H1 (cell line): Measurements from ENCODE around the gene MIA2. TPM values are rescaled to one million over a fixed set of nuclear protein-coding genes. Genes with fewer than 3 reads are reported as not detected.

Experiments used
- CTCF ChIA-PET: fragments of 300-600 bp; sonication (Branson Sonifier 250); formaldehyde crosslinking; loops from one replicate; lab custom pipeline; 2021; ENCODE audit not compliant: partially characterized antibody; lab: Charles Lee
- POLR2A ChIA-PET: fragments of 300-600 bp; sonication (Branson Sonifier 250); formaldehyde crosslinking; loops from one replicate; lab custom pipeline; 2021; ENCODE audit warnings: inconsistent platforms; ENCODE audit not compliant: partially characterized antibody; lab: Charles Lee
- DNase-seq, 2 experiments: peaks; one replicate each; pipeline versions ENCODE4 v3.0.0 to v3.0.0-alpha.2; 2010 to 2022; ENCODE audit warnings: low spot score in 2 of 2, low read depth in 1 of 2, mixed read lengths in 1 of 2
- FAIRE-seq: peaks from 2 replicates; lab custom pipeline; 2011; peaks lifted over from hg19 to GRCh38; lab: Jason Lieb, UNC
- H2AFZ ChIP-seq: 2 replicates; pipeline ENCODE4 v1.8.1; 2012; ENCODE audit warnings: low read length, inconsistent platforms
- H2AK5ac ChIP-seq: 2 replicates; pipeline ENCODE4 v1.6.1; 2013; ENCODE audit warnings: low read depth, low read length
- H2BK120ac ChIP-seq: replicated peaks from 2 replicates; pipeline ENCODE3; 2013; ENCODE audit warnings: low read depth, low read length, inconsistent platforms
- H2BK12ac ChIP-seq: 2 replicates; pipeline ENCODE4 v1.6.1; 2013; ENCODE audit warnings: low read depth, low read length
- H2BK15ac ChIP-seq: 2 replicates; pipeline ENCODE4 v1.6.1; 2013; ENCODE audit warnings: low read length
- H2BK20ac ChIP-seq: 2 replicates; pipeline ENCODE4 v1.6.1; 2013; ENCODE audit warnings: low read length
- H2BK5ac ChIP-seq: 2 replicates; pipeline ENCODE4 v1.6.1; 2013; ENCODE audit warnings: low read depth, low read length
- H3K14ac ChIP-seq: 2 replicates; pipeline ENCODE4 v1.6.1; 2013; ENCODE audit warnings: inconsistent platforms; ENCODE audit not compliant: insufficient read length
- H3K18ac ChIP-seq: 2 replicates; pipeline ENCODE4 v1.6.1; 2013; ENCODE audit warnings: low read length; ENCODE audit errors: extremely low read depth
- H3K23ac ChIP-seq: 2 replicates; pipeline ENCODE4 v1.6.1; 2013; ENCODE audit warnings: inconsistent platforms; ENCODE audit not compliant: insufficient read length
- H3K23me2 ChIP-seq: 2 replicates; pipeline ENCODE4 v1.6.1; 2013; ENCODE audit warnings: low read depth, low read length
- H3K27ac ChIP-seq: 2 replicates; pipeline ENCODE4 v1.6.1; 2011; ENCODE audit warnings: low read depth, low read length, inconsistent platforms
- H3K27me3 ChIP-seq, 4 experiments: replicated peaks in 1 of 4; 1 replicate in 1 of 4; 2 replicates in 3 of 4; pipeline versions ENCODE4 v1.6.1 to v1.8.1; 2011 to 2013; ENCODE audit warnings: low read length in 3 of 4, mild to moderate bottlenecking in 3 of 4, inconsistent platforms in 2 of 4, mixed read lengths in 2 of 4, moderate library complexity in 1 of 4; ENCODE audit not compliant: control insufficient read depth in 3 of 4, insufficient read depth in 3 of 4; ENCODE audit errors: extremely low read depth in 1 of 4
- H3K36me3 ChIP-seq, 4 experiments: 2 replicates each; pipeline versions ENCODE4 v1.6.1 to v1.8.1; 2011 to 2013; ENCODE audit warnings: mild to moderate bottlenecking in 4 of 4, low read length in 3 of 4, moderate library complexity in 2 of 4, control low read depth in 1 of 4, inconsistent platforms in 1 of 4; ENCODE audit not compliant: insufficient read depth in 4 of 4, control insufficient read depth in 2 of 4
- H3K4ac ChIP-seq: replicated peaks from 2 replicates; pipeline ENCODE3; 2013; ENCODE audit warnings: low read length, low read depth, mixed read lengths, inconsistent platforms; ENCODE audit not compliant: insufficient read length
- H3K4me1 ChIP-seq, 4 experiments: replicated peaks in 1 of 4; 1 replicate in 1 of 4; 2 replicates in 3 of 4; pipeline versions ENCODE4 v1.6.1 to v1.8.1; 2011 to 2013; ENCODE audit warnings: low read length in 3 of 4, inconsistent platforms in 2 of 4, mixed read lengths in 1 of 4; ENCODE audit not compliant: insufficient read depth in 4 of 4, control insufficient read depth in 3 of 4
- H3K4me2 ChIP-seq, 2 experiments: 2 replicates each; pipeline versions ENCODE4 v1.6.1 to v1.8.1; 2011 to 2013; ENCODE audit warnings: low read depth in 2 of 2, low read length in 2 of 2, control low read depth in 1 of 2, inconsistent platforms in 1 of 2, mild to moderate bottlenecking in 1 of 2; ENCODE audit not compliant: insufficient read depth in 1 of 2
- H3K4me3 ChIP-seq, 4 experiments: fragments of 200-600, 300-600 bp in 1 of 4; sonication (generic), shearing (Covaris generic), sonication (Bioruptor Twin) in 1 of 4; 2 replicates each; pipeline versions ENCODE4 v1.5.1 to v1.8.1; 2011 to 2016; ENCODE audit warnings: low read length in 4 of 4, low read depth in 3 of 4, control low read depth in 2 of 4, inconsistent platforms in 2 of 4, mild to moderate bottlenecking in 2 of 4, mixed read lengths in 1 of 4, moderate library complexity in 1 of 4; ENCODE audit not compliant: insufficient read depth in 2 of 4; ENCODE audit errors: extremely low read depth in 1 of 4
- H3K56ac ChIP-seq: replicated peaks from 2 replicates; pipeline ENCODE3; 2013; ENCODE audit warnings: low read depth, mild to moderate bottlenecking, mixed read lengths, low read length, inconsistent platforms; ENCODE audit not compliant: insufficient read length
- H3K79me1 ChIP-seq: 2 replicates; pipeline ENCODE4 v1.6.1; 2013; ENCODE audit warnings: low read depth, low read length, control low read depth
- H3K79me2 ChIP-seq, 2 experiments: 2 replicates each; pipeline versions ENCODE4 v1.6.1 to v1.8.1; 2012 to 2013; ENCODE audit warnings: low read length in 2 of 2, mild to moderate bottlenecking in 2 of 2, inconsistent platforms in 1 of 2; ENCODE audit not compliant: insufficient read depth in 2 of 2, control insufficient read depth in 1 of 2
- H3K9ac ChIP-seq, 4 experiments: replicated peaks in 1 of 4; 1 replicate in 1 of 4; 2 replicates in 3 of 4; pipeline versions ENCODE4 v1.6.1 to v1.8.1; 2011 to 2013; ENCODE audit warnings: low read depth in 3 of 4, low read length in 3 of 4, control low read depth in 2 of 4, mild to moderate bottlenecking in 2 of 4, moderate library complexity in 2 of 4, inconsistent platforms in 1 of 4; ENCODE audit errors: extremely low read depth in 1 of 4
- H3K9me3 ChIP-seq, 2 experiments: 2 replicates each; pipeline versions ENCODE4 v1.6.1 to v1.8.1; 2012 to 2013; ENCODE audit warnings: mild to moderate bottlenecking in 2 of 2, moderate library complexity in 2 of 2, control low read depth in 1 of 2, inconsistent platforms in 1 of 2, low read depth in 1 of 2, low read length in 1 of 2, mixed read lengths in 1 of 2; ENCODE audit not compliant: insufficient read depth in 2 of 2
- H4K20me1 ChIP-seq, 2 experiments: replicated peaks in 1 of 2; 2 replicates each; pipeline versions ENCODE3 to v1.8.1; 2011 to 2013; ENCODE audit warnings: inconsistent platforms in 2 of 2, low read length in 2 of 2, mild to moderate bottlenecking in 1 of 2; ENCODE audit not compliant: insufficient read depth in 2 of 2, control insufficient read depth in 1 of 2
- H4K5ac ChIP-seq: 2 replicates; pipeline ENCODE4 v1.6.1; 2013; ENCODE audit warnings: low read length, low read depth, mixed read lengths, inconsistent platforms; ENCODE audit not compliant: insufficient read length
- H4K8ac ChIP-seq: 2 replicates; pipeline ENCODE4 v1.8.0; 2013; ENCODE audit warnings: mild to moderate bottlenecking, moderate library complexity, low read length, inconsistent platforms; ENCODE audit not compliant: insufficient read depth; ENCODE audit errors: extremely low read depth
- H4K91ac ChIP-seq: replicated peaks from 2 replicates; pipeline ENCODE3; 2013; ENCODE audit warnings: low read length, mixed read lengths, inconsistent platforms; ENCODE audit not compliant: insufficient read length
- BRCA1 ChIP-seq: IDR thresholded peaks from 2 replicates; pipeline ENCODE4 v1.6.1; 2012; ENCODE audit warnings: low read depth, low read length, improper control_type of control experiment
- CBX8 ChIP-seq: fragments of 300-800, 300-1000 bp; sonication (generic); IDR thresholded peaks from 2 replicates; pipeline ENCODE4 v1.7.1; 2016; ENCODE audit warnings: low read depth, low read length, borderline replicate concordance
- EP300 ChIP-seq, 2 experiments: IDR thresholded peaks; 1 replicate in 1 of 2; 2 replicates in 1 of 2; pipeline ENCODE4 v1.6.1; 2011 to 2012; ENCODE audit warnings: low read depth in 2 of 2, low read length in 2 of 2, mild to moderate bottlenecking in 2 of 2, borderline replicate concordance in 1 of 2, inconsistent platforms in 1 of 2, moderate library complexity in 1 of 2
- MAFK ChIP-seq: IDR thresholded peaks from 2 replicates; pipeline ENCODE4 v1.6.1; 2012; ENCODE audit warnings: low read depth, mild to moderate bottlenecking, improper control_type of control experiment, low read length
- POLR2AphosphoS5 ChIP-seq: IDR thresholded peaks from 2 replicates; pipeline ENCODE4 v1.6.1; 2011; ENCODE audit warnings: low read depth, low read length
- RNF2 ChIP-seq: fragments of 200-900, 300-1000 bp; sonication (generic); IDR thresholded peaks from 2 replicates; pipeline ENCODE4 v1.7.1; 2016; ENCODE audit warnings: borderline replicate concordance, low read depth, mild to moderate bottlenecking, antibody characterized with exemption, low read length; ENCODE audit not compliant: poor library complexity, severe bottlenecking; ENCODE audit errors: missing control alignments
- SIN3A ChIP-seq, 2 experiments: IDR thresholded peaks in 1 of 2; conservative IDR thresholded peaks in 1 of 2; 2 replicates each; pipeline ENCODE4 v1.6.1; 2011 to 2012; ENCODE audit warnings: low read length in 2 of 2, improper control_type of control experiment in 1 of 2, low read depth in 1 of 2, mild to moderate bottlenecking in 1 of 2
- TAF7 ChIP-seq: optimal IDR thresholded peaks from 2 replicates; pipeline ENCODE3; 2011; ENCODE audit warnings: low read depth, mild to moderate bottlenecking, inconsistent platforms, low read length, moderate library complexity, borderline replicate concordance
- TBP ChIP-seq: IDR thresholded peaks from 2 replicates; pipeline ENCODE4 v1.6.1; 2011; ENCODE audit warnings: low read depth, low read length, improper control_type of control experiment
- WGBS, 2 experiments: shearing (Covaris generic) in 1 of 2; methylation state at CpG; one replicate each; pipeline versions ENCODE4 v1.1.6 to v1.1.7; 2013 to 2015; ENCODE audit warnings: low lambda C conversion rate in 2 of 2, mixed read lengths in 2 of 2, inconsistent platforms in 1 of 2, low coverage in 1 of 2, missing lambda C conversion rate in 1 of 2; ENCODE audit not compliant: insufficient replicate concordance in 2 of 2, insufficient coverage in 1 of 2, insufficient read length in 1 of 2; ENCODE audit errors: extremely low coverage in 1 of 2, missing lambda C conversion rate in 1 of 2; 5-methylcytosine and 5-hydroxymethylcytosine counted together
- polyA plus RNA-seq, 7 experiments: library from polyadenylated mRNA; depleted of rRNA in 3 of 7; stranded (reverse) in 5 of 7; unstranded in 2 of 7; fragments of >200 nt in 5 of 7; fragments of 200-250 nt in 2 of 7; gene quantifications; 1 replicate in 5 of 7; 2 replicates in 1 of 7; 4 replicates in 1 of 7; pipeline versions ENCODE4 v1.2.1 to v1.2.3, GENCODE V29; 2011 to 2013; ENCODE audit warnings: missing spikeins in 2 of 7, mixed read lengths in 2 of 7
- total RNA-seq: library from RNA; stranded (reverse); fragmentation: NEBNext Ultra II Directional; extraction: Animal tissue kit (Norgen Biotek cat#: 25700); gene quantifications from 2 replicates; pipeline ENCODE4 v1.2.1, GENCODE V29; 2021

MIA2 gene
- total and polyA plus RNA-seq, 2 of the 8 experiments (the other 6 are each of a cell fraction or from before 2014, with no cell fraction given) = 10.1 to 15.0 TPM

- Histone ChIP-seq H2BK20ac (no peak overlapping the region), H4K5ac (no peak overlapping the region), H2BK5ac (no peak overlapping the region), H3K4ac (no peak overlapping the region), H3K4me1 (peaks cover 8 to 10% (median 9%) of the 10 kb centered on the region in 4 experiments), H3K56ac (no peak overlapping the region), H3K79me1 (no peaks in the 10 kb centered on the region), H2BK12ac (no peak overlapping the region), H4K20me1 (no peaks in the 10 kb centered on the region), H2AFZ (no peak overlapping the region), H2BK120ac (no peak overlapping the region), H3K18ac (no peak overlapping the region), H3K9me3 (no peaks in the 10 kb centered on the region), H3K4me3 (no peak overlapping the region), H4K8ac (no peak overlapping the region), H3K23me2 (no peaks in the 10 kb centered on the region), H3K4me2 (no peak overlapping the region), H3K79me2 (no peaks in the 10 kb centered on the region), H3K23ac (no peak overlapping the region), H3K9ac (no peak overlapping the region), H3K14ac (no peak overlapping the region), H4K91ac (no peak overlapping the region), H2BK15ac (no peak overlapping the region), H3K27ac (no peak overlapping the region), H3K36me3 (no peaks in the 10 kb centered on the region), H3K27me3 (no peaks in the 10 kb centered on the region), H2AK5ac (no peak overlapping the region)
- no peak for FAIRE-seq
- ChIA-PET CTCF (no interaction called here), POLR2A (interaction anchor here (0.8 to 1.2 kb wide), 3 partner anchors 99 to 190 kb away, joined by 3 to 4 read pairs (median 3); partner anchors contain the start of gene PNN)
- no peak for DNase-seq
- TF ChIP-seq MAFK (no peak), TAF7 (no peak), BRCA1 (no peak), TBP (no peak), CBX8 (no peak), SIN3A (conservative IDR thresholded peaks at IDR 0.05 in 1 of 2, IDR thresholded peaks at IDR 0.05 in 1 of 2; ENCODE audit: low read depth in 1 of 2, low read length in 2 of 2) (no peak), POLR2AphosphoS5 (no peak), RNF2 (no peak), EP300 (IDR thresholded peaks at IDR 0.05; ENCODE audit: borderline replicate concordance in 1 of 2, low read depth in 2 of 2, low read length in 2 of 2) (no peak)
- 75% methylated on average over 1 of the region's 1 CpG; no CpG with 5 or more reads in 1 of the 2 experiments for WGBS, 2 experiments
These were observed 131.6 kb downstream of the MIA2 start for GRCh38 chr14:39365354-39365753.
